Tibial artery (tissue), 4 donors: ENCODE results near the gene CDHR1.
"Not testable (repeated sequence)": the region's sequence is repeated elsewhere in the genome, so short reads cannot be mapped to it uniquely, and the experiment has no call there.

ENCODE experiments used
- DNase-seq, 2 donors: peaks; one replicate each; pipeline ENCODE4 v3.0.0-alpha.2; 2019
- H3K27ac ChIP-seq, 2 donors: fragments of 200-600 bp; sonication (generic) in 1 of 2; 1 replicate in 1 of 2; 2 replicates in 1 of 2; pipeline ENCODE4 v1.5.1; 2018 to 2019; ENCODE audit warnings: mild to moderate bottlenecking in 1 of 2
- H3K27me3 ChIP-seq, 2 donors: fragments of 200-600 bp; sonication (generic) in 1 of 2; one replicate each; pipeline versions ENCODE4 v1.5.1 to v1.6.0; 2016 to 2019
- H3K36me3 ChIP-seq, 3 donors: fragments of 200-600 bp; sonication (generic) in 2 of 3; one replicate each; pipeline ENCODE4 v1.5.1; 2016 to 2019; ENCODE audit warnings: mild to moderate bottlenecking in 2 of 3
- H3K4me1 ChIP-seq, 4 donors: fragments of 200-600 bp; sonication (generic) in 2 of 4; 1 replicate in 3 of 4; 2 replicates in 1 of 4; pipeline ENCODE4 v1.5.1; 2016 to 2019
- H3K4me3 ChIP-seq, 2 donors: fragments of 200-600 bp; sonication (generic) in 1 of 2; 1 replicate in 1 of 2; 2 replicates in 1 of 2; pipeline ENCODE4 v1.5.1; 2018 to 2019; ENCODE audit warnings: mild to moderate bottlenecking in 2 of 2
- H3K9me3 ChIP-seq, 3 donors: fragments of 200-600 bp; sonication (generic) in 1 of 3; one replicate each; pipeline ENCODE4 v1.5.1; 2016 to 2019
- intact Hi-C: fragments of 100-400 bp; cut with DNase I; formaldehyde crosslinking; loops from one replicate; pipeline ENCODE4 v1.15.0; 2023; ENCODE audit warnings: low total_unique reads
- TF ChIP-seq, protein P1 (sequence below), 2 experiments: fragments of 200-600 bp in 1 of 2; fragments of 450-650 bp in 1 of 2; IDR thresholded peaks; one replicate each; pipeline ENCODE4 v1.5.1; 2017 to 2019; ENCODE audit warnings: antibody characterized with exemption in 2 of 2, mild to moderate bottlenecking in 1 of 2, moderate library complexity in 1 of 2

CDHR1 gene

DNA sequence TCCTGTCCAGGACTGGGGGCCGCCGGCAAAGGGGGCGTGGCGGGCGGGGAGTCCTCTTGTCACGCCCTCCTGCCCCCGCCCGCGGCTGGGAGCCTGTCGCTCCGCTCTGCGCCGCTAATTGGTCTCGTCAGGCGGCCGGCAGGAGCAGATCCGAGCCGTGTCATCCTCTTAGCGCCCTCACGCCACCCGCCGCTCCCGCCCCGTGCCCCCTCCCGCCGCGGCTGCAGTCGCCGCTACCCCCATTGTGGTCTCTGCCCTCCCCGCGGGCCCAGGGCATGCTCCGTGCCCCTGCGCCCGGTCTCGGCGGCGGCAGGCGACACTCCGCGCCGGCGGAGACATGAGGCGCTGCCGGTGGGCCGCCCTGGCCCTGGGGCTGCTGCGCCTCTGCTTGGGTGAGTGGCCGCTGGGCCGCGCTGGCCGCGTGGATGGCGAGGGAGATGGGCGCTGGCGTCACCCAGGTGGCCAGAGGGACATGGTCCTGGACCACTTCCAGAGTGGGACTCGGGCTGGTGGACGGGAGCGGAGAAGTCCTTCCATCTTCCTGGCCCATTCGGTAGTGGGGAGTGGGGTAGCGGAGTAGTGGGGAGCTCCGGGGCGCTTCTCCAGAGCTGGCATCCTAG, at the start of gene CDHR1:
Gene CDHR1, plus strand, starts transcription at position 114 of the 620 bp plus-strand sequence. Its CDS starts 224 bp downstream, at position 338.
- intact Hi-C loops, result no loop called here
- TF ChIP-seq, protein P1, sequence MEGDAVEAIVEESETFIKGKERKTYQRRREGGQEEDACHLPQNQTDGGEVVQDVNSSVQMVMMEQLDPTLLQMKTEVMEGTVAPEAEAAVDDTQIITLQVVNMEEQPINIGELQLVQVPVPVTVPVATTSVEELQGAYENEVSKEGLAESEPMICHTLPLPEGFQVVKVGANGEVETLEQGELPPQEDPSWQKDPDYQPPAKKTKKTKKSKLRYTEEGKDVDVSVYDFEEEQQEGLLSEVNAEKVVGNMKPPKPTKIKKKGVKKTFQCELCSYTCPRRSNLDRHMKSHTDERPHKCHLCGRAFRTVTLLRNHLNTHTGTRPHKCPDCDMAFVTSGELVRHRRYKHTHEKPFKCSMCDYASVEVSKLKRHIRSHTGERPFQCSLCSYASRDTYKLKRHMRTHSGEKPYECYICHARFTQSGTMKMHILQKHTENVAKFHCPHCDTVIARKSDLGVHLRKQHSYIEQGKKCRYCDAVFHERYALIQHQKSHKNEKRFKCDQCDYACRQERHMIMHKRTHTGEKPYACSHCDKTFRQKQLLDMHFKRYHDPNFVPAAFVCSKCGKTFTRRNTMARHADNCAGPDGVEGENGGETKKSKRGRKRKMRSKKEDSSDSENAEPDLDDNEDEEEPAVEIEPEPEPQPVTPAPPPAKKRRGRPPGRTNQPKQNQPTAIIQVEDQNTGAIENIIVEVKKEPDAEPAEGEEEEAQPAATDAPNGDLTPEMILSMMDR (IDR thresholded peaks at IDR 0.05), result no peak
- no peak for DNase-seq
- Histone ChIP-seq H3K9me3 (no peaks in the 10 kb centered on the region), H3K27me3 (peaks cover 0 to 53% of the 10 kb centered on the region in 2 donors), H3K4me1 (peaks cover 0 to 17% (median 12%) of the 10 kb centered on the region in 4 donors), H3K27ac (no peak within 1 kb of the TSS), H3K4me3 (peak within 1 kb of the TSS; percentile 38 to 57), H3K36me3 (no peaks in the 10 kb centered on the region)

DNA sequence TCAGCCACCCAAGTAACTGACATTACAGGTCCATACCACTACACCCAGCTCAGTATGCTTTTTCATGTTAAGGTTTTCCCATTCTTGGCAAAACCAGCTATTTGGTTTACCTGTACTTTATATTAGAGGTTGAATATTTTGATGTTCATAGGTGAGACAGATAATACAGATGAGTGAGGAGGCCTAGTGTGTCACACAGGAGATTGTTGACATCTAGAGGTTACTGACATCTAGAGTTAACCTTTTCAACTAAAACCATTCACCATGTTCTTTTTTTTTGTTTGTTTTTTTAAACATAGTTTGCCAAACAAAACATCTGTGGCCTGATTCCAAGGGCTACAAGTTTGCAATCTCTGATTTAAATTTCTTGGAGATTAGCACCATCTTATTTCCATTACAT, 47.0 kb upstream of the CDHR1 start:
- Histone ChIP-seq H3K27me3 (no peaks in the 10 kb centered on the region), H3K4me3 (no peak overlapping the region), H3K9me3 (no peaks in the 10 kb centered on the region), H3K36me3 (peaks cover 89 to 92% (median 91%) of the 10 kb centered on the region in 3 donors), H3K27ac (no peak overlapping the region), H3K4me1 (no peaks in the 10 kb centered on the region)
- no peak for DNase-seq
- intact Hi-C loops, result no loop called here
- TF ChIP-seq, protein P1 (IDR thresholded peaks at IDR 0.05), result no peak

- H3K4me3 ChIP-seq, intact Hi-C loops, H3K4me1 ChIP-seq, H3K27ac ChIP-seq, H3K9me3 ChIP-seq, DNase-seq, H3K27me3 ChIP-seq: not testable (repeated sequence)
- peaks cover 89 to 94% (median 92%) of the 10 kb centered on the region in 3 donors for H3K36me3 ChIP-seq
- TF ChIP-seq, protein P1 (IDR thresholded peaks at IDR 0.05), result peak; percentile 37 to 48
Observed at GRCh38 chr10:84148006-84148597, 46.2 kb upstream of the CDHR1 start.

DNA sequence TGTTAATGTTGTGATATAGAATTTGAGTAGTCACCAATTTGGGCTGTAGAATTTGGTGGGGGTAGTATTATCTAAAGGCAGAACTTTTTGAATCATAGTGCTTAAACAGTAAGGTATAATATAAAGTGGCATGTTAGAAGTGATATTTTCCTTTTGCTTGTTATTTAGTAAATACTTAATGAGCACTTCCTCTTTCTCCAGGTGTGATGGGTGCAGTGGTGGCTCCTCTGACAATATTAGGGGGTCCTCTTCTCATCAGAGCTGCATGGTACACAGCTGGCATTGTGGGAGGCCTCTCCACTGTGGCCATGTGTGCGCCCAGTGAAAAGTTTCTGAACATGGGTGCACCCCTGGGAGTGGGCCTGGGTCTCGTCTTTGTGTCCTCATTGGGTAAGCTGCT, 44.5 kb upstream of the CDHR1 start:
- intact Hi-C loops, result no loop called here
- no peaks in the 10 kb centered on the region for H3K9me3 ChIP-seq
- H3K36me3 ChIP-seq, result peaks cover 89 to 92% (median 91%) of the 10 kb centered on the region in 3 donors
- no peak overlapping the region for H3K4me3 ChIP-seq
- no peaks in the 10 kb centered on the region for H3K4me1 ChIP-seq
- H3K27ac ChIP-seq, result no peak overlapping the region
- H3K27me3 ChIP-seq, result no peaks in the 10 kb centered on the region
- DNase-seq, result no peak
- TF ChIP-seq, protein P1 (IDR thresholded peaks at IDR 0.05), result no peak

- TF ChIP-seq, protein P1 (IDR thresholded peaks at IDR 0.05), result no peak
- Histone ChIP-seq H3K36me3 (peaks cover 68 to 70% (median 69%) of the 10 kb centered on the region in 3 donors), H3K9me3 (no peaks in the 10 kb centered on the region), H3K27ac (no peak overlapping the region), H3K4me1 (no peaks in the 10 kb centered on the region), H3K4me3 (no peak overlapping the region), H3K27me3 (no peaks in the 10 kb centered on the region)
- intact Hi-C loops, result no loop called here
- no peak for DNase-seq
Observed at GRCh38 chr10:84152769-84153168, 41.6 kb upstream of the CDHR1 start.
